Coronary artery (tissue), 2 donors: ENCODE data around the gene C1QTNF8.
A peak's percentile ranks its signal among the peaks of the same experiment; 100 is the strongest.

ENCODE experiments used
- DNase-seq: peaks from one replicate; pipeline ENCODE4 v3.0.0-alpha.2; 2017; ENCODE audit warnings: low spot score
- H3K27ac ChIP-seq, 2 donors: fragments of 200-600 bp; sonication (generic); one replicate each; pipeline ENCODE4 v1.5.1; 2016 to 2019
- H3K4me3 ChIP-seq: fragments of 200-600 bp; sonication (generic); 2 replicates; pipeline ENCODE4 v1.5.1; 2016; ENCODE audit warnings: mild to moderate bottlenecking, moderate library complexity
- TF ChIP-seq, protein P1 (sequence below): fragments of 200-600 bp; sonication (generic); IDR thresholded peaks from one replicate; pipeline ENCODE4 v1.5.1; 2019; ENCODE audit warnings: antibody characterized with exemption

Gene C1QTNF8

DNA sequence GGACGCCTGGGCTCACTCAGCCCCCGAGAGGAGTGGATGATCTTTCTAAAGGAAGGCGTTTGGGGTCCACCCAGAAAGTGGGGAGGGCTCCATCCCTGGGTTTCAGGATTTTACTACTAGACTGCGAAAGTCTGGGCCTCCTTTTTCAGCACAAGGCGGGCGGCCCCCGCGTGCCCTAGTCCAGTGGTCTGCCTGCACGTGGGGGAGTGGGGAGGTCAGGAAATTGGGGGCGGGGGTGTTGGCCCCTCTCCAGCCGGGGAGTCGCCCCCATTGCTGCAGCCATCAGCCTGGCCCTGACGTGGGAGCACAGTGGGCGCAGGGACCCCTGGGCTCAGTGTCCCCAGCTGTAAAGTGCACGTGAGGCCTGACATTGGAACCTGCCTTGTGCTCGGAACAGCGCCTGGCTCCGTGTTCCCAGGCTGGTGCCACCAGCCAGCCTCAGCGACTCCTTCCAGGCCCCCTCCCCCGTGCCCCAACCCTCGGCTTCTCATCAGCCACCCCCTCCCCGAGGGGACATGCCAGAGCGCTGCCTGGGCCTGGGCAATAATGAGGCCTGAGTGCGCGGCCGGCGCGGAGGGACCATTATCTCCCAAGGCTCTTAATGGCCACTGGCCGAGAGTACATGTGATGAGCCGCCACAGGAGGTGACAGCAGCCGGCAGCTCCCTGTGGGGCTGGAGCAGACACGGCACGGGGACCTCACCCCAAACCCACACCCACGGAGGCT is 2.4 kb upstream of the C1QTNF8 start:
- H3K4me3 ChIP-seq = peak overlapping the region; percentile 52
- peak overlapping the region; percentile 89 for H3K27ac ChIP-seq
- no peak for DNase-seq
- TF ChIP-seq, protein P1, sequence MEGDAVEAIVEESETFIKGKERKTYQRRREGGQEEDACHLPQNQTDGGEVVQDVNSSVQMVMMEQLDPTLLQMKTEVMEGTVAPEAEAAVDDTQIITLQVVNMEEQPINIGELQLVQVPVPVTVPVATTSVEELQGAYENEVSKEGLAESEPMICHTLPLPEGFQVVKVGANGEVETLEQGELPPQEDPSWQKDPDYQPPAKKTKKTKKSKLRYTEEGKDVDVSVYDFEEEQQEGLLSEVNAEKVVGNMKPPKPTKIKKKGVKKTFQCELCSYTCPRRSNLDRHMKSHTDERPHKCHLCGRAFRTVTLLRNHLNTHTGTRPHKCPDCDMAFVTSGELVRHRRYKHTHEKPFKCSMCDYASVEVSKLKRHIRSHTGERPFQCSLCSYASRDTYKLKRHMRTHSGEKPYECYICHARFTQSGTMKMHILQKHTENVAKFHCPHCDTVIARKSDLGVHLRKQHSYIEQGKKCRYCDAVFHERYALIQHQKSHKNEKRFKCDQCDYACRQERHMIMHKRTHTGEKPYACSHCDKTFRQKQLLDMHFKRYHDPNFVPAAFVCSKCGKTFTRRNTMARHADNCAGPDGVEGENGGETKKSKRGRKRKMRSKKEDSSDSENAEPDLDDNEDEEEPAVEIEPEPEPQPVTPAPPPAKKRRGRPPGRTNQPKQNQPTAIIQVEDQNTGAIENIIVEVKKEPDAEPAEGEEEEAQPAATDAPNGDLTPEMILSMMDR = no peak

DNA sequence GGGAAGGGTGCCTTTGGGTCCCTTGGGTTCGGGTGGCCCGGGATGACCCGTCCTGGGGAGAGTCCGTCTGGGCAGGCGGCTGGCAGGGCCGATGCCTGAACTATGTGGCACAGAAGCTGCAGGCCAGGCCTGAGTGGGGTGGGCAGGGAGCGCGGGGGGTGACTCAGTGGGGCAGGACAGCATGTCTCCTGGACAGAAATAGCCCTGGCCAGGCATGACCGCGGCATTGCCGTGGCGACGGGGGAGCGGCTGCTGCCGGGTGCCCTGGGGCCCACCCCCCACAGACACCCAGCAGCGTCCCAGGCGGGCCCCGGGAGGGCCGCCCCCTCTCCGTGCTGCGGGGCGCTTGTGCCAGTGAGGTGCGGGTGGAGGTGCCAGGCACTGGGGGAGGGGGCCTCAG is 1.8 kb upstream of the C1QTNF8 start:
- Histone ChIP-seq H3K27ac (peak overlapping the region; percentile 89), H3K4me3 (peak overlapping the region; percentile 52)
- peak; percentile 97 for DNase-seq
- TF ChIP-seq, protein P1 = no peak

DNA sequence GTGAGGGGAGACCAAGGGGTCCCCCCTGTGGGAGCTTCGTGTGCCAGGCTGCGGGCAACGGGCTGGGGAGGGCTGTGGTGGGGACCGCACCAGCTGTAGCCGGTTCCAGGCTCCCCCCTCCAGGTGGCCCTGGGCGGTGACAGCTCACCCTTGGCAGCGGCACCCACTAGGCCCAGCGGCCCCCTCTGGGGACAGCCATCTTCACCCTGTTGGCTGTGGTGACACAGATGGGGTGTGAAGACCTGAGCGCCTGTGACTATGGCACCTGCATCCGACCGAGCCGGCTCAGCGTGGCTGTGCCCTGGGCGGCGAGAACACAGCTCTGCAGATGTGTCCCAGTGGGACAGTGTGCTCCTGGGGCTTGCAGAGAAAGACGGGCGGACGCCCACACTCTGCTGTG is 1.1 kb upstream of the C1QTNF8 start:
- DNase-seq = no peak
- peak overlapping the region; percentile 89 for H3K27ac ChIP-seq
- no peak overlapping the region for H3K4me3 ChIP-seq
- TF ChIP-seq, protein P1 = no peak

DNA sequence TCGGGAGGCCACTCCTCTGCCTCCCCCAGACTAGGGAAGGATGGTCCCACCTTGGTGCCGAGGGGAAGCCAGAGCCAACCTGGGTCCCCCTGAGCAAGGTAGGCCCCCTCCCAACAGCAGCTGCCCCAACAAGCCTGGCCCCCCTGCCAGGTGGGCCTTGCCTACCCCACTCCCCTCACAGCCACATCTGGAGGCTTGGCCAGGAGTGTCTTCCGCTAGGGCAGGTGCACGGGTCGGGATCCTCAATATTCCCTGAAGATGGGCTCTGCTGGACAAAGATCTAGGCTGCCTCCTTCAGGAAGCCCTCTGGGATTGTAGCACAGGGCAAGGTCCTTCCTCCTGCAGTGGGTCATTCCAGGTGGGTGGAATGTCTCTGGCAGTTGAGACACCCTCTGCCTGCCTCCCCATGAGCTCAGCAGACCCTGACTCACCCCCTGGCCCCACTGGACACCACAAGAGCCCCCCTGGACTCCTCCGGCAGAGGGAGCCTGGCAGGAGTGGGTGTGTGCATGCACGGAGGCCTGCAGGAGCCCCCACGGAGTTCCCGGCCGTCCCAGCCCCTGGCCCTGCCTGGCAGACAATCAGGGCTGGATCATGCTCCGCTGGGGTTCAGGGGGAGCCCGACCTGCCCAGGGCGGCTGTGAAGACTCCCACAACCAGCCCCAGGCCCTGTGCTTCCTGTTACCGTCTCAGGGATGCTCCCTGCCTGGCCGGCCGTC is 435 bp downstream of the C1QTNF8 start:
- TF ChIP-seq, protein P1 = no peak
- DNase-seq = no peak
- H3K27ac ChIP-seq = peak overlapping the region; percentile 89
- no peak overlapping the region for H3K4me3 ChIP-seq

DNA sequence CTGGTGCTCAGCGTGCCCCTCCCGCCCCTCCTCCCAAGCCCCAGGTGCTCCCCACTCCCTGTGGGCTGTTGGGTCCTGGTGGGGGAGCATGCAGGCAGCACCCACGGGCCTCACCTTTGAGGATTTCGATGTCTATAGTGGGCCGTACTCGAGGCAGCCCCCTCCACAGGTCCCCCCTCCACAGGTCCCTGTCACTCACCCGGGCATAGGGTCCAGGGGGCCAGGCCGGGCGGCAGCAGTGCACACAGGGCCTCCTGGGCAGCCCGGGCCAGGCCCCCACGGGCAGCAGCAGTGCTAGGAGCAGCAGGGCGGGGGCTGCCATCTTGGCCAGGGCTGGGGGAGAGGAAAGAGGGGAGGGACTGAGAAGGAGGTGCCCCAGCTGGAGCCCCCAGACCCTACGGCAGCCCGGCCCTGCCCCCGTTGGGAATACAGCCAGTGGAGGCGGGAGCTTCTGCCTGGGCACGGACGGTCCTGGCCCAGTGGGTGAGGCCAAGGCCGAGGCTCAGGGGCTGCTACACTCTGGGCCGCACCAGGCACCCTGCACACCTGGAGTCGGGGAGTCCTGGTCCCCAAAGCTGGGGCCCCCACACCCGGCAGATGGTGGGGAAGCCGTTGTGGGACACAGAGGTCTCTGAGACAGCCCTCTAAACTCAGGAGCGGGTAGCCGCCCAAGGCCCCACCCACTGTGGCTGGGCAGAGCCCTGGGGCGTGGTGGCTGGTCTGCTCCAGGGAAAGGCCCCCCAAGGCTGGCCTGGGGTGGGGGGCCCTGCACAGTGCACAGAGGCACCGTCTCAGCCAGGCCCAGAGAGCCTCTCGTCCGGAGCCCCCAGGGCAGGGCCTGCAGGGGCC is 1.2 kb downstream of the C1QTNF8 start:
- peak overlapping the region; percentile 89 for H3K27ac ChIP-seq
- H3K4me3 ChIP-seq = no peak overlapping the region
- DNase-seq = no peak
- TF ChIP-seq, protein P1 = no peak

DNA sequence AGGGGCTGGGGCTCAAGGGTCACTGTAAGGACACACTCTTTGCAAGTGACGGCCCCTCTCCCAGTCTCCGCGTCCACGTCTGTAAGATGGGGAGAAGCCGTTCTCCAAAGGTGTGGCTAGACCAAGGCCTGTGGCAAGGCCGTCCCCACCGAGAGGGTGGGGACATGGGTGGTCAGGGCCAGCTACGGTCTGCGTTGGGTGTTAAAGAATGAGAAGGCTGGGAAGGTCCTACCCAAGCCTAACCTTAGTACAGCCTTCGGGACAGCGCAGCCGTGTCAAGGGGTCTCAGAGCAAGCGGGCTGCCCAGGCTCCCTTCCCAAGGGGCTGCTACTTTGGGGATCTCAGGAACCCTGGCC is 1.9 kb downstream of the C1QTNF8 start:
- Histone ChIP-seq H3K4me3 (no peak overlapping the region), H3K27ac (peak overlapping the region; percentile 89)
- no peak for DNase-seq
- TF ChIP-seq, protein P1 = no peak
